Activated CD4-positive, alpha-beta T cell treated with anti-CD3 and anti-CD28 coated beads, Interleukin-2, amount 10 ng/mL, durations not matched to agents 24 days and 14 days (primary cell): ENCODE measurements around the gene CBLC. TPM values are rescaled to one million over a fixed set of nuclear protein-coding genes. Genes with fewer than 3 reads are reported as not detected.

Experiments used
- DNase-seq: peaks from one replicate; pipeline ENCODE4 v3.0.0; 2022
- H3K27ac Mint-ChIP-seq: one replicate; pipeline ENCODE4 v1.8.0; 2022; ENCODE audit warnings: mild to moderate bottlenecking, mixed read lengths
- H3K27me3 Mint-ChIP-seq: one replicate; pipeline ENCODE4 v1.8.0; 2022; ENCODE audit warnings: mixed read lengths
- H3K36me3 Mint-ChIP-seq: one replicate; pipeline ENCODE4 v1.8.0; 2022; ENCODE audit warnings: low read depth, mild to moderate bottlenecking, mixed read lengths
- H3K4me1 Mint-ChIP-seq: one replicate; pipeline ENCODE4 v1.8.0; 2021; ENCODE audit warnings: mixed read lengths
- H3K4me3 Mint-ChIP-seq: one replicate; pipeline ENCODE4 v1.8.0; 2022; ENCODE audit warnings: mild to moderate bottlenecking, moderate library complexity, mixed read lengths
- H3K9me3 Mint-ChIP-seq: one replicate; pipeline ENCODE4 v1.8.0; 2021; ENCODE audit warnings: mixed read lengths
- intact Hi-C: fragments of 100-400 bp; cut with micrococcal nuclease; formaldehyde crosslinking; loops from one replicate; pipeline ENCODE4 v1.15.1; 2023
- total RNA-seq: library from RNA; stranded (reverse); gene quantifications from 2 replicates; pipeline ENCODE4 v1.2.3, GENCODE V29; 2022

Gene CBLC
- total RNA-seq, 1 donor from 2014 or later, result not detected

DNA sequence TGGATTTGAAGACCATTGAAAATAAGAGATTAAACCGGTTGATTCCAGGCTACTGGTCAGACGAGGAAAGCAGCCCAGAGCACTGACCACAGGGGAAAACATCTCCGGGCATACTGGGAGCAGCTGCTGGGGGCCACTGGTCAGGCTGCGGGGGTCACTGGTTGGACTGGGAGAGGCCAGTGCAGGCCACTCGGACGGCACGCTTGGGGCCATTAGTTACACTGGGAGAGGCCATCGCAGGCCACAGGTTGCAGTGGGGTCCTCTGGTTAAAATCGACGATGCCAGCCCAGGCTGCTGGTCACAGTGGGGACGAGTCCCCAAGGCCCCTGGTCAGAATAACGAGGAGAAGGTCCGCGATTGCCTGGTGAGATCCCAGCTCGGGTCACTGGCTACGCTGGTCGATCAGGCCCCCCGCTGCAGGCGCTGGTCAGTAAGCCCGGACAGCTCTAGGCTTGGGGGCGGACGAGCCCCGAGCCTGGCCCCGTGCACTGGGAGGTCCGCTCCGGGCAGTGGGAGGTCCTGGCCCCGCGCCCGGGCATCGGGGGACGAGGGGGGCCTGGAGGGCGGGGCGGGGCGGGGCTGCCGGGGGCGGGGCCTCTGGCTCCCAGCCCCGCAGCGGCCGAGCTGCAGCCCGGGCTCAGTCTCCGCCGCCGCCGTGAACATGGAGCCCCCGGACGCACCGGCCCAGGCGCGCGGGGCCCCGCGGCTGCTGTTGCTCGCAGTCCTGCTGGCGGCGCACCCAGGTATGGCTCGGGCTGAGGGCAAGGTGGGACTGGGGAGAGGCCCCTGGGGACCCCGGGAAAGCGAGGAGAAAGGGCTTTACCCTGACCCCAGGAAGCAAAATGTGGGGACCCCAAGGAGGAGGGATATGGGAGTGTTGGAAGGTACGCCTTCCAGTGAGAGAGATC, 31.0 kb downstream of the CBLC start, which contains the start of gene BCAM:
BCAM (plus strand) TSS at position 641 of the 909 bp plus-strand sequence; CDS start at position 663, 22 bp downstream.
- no peaks in the 10 kb centered on the region for H3K9me3 Mint-ChIP-seq
- DNase-seq, result no peak
- peaks cover 12% of the 10 kb centered on the region for H3K27me3 Mint-ChIP-seq
- intact Hi-C loops, result no loop called here
- H3K36me3 Mint-ChIP-seq, result no peaks in the 10 kb centered on the region
- H3K4me1 Mint-ChIP-seq, result no peaks in the 10 kb centered on the region
- H3K27ac Mint-ChIP-seq, result no peak within 1 kb of the TSS
- H3K4me3 Mint-ChIP-seq, result no peak within 1 kb of the TSS

GRCh38 chr19:44809577-44810233, 32.0 kb downstream of the CBLC start:
- H3K9me3 Mint-ChIP-seq, result no peaks in the 10 kb centered on the region
- intact Hi-C loops, result no loop called here
- no peak for DNase-seq
- H3K4me1 Mint-ChIP-seq, result no peaks in the 10 kb centered on the region
- H3K36me3 Mint-ChIP-seq, result no peaks in the 10 kb centered on the region
- H3K4me3 Mint-ChIP-seq, result no peak overlapping the region
- peaks cover 12% of the 10 kb centered on the region for H3K27me3 Mint-ChIP-seq
- no peak overlapping the region for H3K27ac Mint-ChIP-seq

DNA sequence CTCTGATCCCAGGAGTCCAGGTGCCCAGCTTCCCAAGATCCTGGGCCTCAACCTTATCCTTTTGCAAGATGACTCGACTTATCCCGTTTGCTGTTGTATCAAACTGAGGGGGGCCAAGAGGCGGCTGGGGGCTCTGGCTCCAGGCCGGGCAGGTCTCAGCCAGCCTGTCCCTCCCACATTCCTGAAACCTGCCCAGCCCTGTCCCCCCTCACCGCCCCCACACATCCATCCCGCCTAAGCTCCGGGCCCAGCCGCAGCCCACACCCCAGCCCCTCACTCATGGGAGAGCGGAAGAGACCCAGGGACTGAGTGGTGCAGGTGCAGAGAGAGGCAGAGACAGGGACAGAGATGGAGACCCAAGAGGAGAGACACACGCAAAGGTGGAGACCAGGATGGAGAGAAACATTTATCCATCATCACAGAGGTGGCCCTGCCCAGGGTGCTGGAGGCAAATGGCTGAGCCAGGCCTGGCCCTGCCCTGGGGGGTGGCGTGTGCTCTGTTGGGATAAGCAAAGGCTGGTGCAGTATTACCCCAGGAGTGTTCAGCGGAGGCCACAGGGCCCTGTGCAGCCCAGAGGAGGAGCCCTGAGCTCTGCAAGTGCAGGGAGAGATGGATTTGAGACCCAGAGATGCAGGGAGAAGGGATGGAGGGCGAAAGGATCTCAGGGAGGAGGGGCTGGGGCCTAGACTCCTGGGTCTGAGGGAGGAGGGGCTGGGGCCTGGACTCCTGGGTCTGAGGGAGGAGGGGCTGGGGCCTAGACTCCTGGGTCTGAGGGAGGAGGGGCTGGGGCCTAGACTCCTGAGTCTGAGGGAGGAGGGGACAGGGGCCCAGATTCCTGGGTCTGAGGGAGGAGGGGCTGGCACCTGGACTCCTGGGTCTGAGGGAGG, 32.8 kb downstream of the CBLC start:
- H3K4me3 Mint-ChIP-seq, result no peak overlapping the region
- H3K4me1 Mint-ChIP-seq, result no peaks in the 10 kb centered on the region
- no peak overlapping the region for H3K27ac Mint-ChIP-seq
- H3K9me3 Mint-ChIP-seq, result no peaks in the 10 kb centered on the region
- no peaks in the 10 kb centered on the region for H3K36me3 Mint-ChIP-seq
- peaks cover 12% of the 10 kb centered on the region for H3K27me3 Mint-ChIP-seq
- DNase-seq, result no peak
- intact Hi-C loops, result no loop called here

- Mint-ChIP-seq H3K4me3 (no peak overlapping the region), H3K36me3 (no peaks in the 10 kb centered on the region), H3K4me1 (no peaks in the 10 kb centered on the region), H3K27ac (peak overlapping the region; percentile 41), H3K27me3 (peaks cover 12% of the 10 kb centered on the region), H3K9me3 (no peaks in the 10 kb centered on the region)
- intact Hi-C loops, result no loop called here
- DNase-seq, result no peak
Observed at GRCh38 chr19:44811122-44811419, 33.4 kb downstream of the CBLC start.

GRCh38 chr19:44812142-44812718, 34.5 kb downstream of the CBLC start:
- DNase-seq, result no peak
- no peaks in the 10 kb centered on the region for H3K4me1 Mint-ChIP-seq
- no peak overlapping the region for H3K27ac Mint-ChIP-seq
- H3K27me3 Mint-ChIP-seq, result peaks cover 10% of the 10 kb centered on the region
- intact Hi-C loops, result no loop called here
- no peak overlapping the region for H3K4me3 Mint-ChIP-seq
- H3K36me3 Mint-ChIP-seq, result no peaks in the 10 kb centered on the region
- H3K9me3 Mint-ChIP-seq, result no peaks in the 10 kb centered on the region

DNA sequence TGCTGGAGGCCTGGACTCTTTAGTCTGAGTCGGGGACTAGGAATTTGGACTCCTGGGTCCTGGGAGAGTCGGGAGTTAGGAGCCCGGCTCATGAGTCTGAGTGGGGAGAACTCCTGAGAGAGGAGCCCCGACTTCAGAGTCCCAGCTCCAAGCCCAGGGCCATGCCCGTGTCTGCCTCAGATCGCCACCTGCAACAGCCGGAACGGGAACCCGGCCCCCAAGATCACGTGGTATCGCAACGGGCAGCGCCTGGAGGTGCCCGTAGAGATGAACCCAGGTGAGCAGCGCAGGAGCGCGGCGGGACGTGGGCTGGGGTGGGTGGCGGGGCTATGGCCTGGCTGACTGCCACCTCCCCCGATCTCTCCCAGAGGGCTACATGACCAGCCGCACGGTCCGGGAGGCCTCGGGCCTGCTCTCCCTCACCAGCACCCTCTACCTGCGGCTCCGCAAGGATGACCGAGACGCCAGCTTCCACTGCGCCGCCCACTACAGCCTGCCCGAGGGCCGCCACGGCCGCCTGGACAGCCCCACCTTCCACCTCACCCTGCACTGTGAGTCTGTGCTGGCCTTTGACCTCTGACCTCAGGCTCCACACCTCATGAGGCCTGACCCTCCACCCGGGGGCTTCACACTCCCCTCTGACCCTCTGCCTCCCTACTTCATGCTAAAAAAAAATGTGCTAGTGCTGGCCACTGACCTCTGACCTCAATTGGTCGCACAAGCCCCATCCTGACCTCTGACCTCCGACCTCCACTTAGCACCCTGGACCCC, 35.6 kb downstream of the CBLC start:
- intact Hi-C loops, result no loop called here
- Mint-ChIP-seq H3K9me3 (no peaks in the 10 kb centered on the region), H3K36me3 (no peaks in the 10 kb centered on the region), H3K27me3 (peaks cover 8% of the 10 kb centered on the region), H3K4me3 (no peak overlapping the region), H3K27ac (no peak overlapping the region), H3K4me1 (no peaks in the 10 kb centered on the region)
- no peak for DNase-seq

DNA sequence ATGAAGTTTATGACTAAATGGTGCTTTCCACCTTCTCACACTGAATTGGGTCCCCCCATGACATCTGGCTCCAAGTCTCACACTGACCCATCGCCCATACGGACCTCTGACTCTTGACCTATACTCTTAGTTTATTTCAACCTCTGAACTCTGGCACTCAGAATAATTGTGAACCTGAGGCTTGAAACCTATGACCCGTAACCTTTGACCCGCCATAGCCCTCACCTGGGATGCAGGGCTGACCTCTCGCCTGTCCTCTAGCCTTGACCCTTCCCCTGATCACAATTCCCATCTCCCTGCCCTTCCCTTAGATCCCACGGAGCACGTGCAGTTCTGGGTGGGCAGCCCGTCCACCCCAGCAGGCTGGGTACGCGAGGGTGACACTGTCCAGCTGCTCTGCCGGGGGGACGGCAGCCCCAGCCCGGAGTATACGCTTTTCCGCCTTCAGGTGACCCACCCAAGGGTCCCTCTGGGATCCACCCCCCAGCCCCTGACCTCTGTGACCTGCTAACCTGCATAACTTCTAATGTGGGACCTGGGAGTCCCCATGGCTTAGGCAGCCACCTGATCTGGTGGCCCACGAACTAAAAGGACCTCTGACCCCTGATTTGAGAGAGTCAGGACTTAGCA, 36.3 kb downstream of the CBLC start:
- DNase-seq, result no peak
- no peaks in the 10 kb centered on the region for H3K36me3 Mint-ChIP-seq
- H3K27ac Mint-ChIP-seq, result no peak overlapping the region
- no peaks in the 10 kb centered on the region for H3K9me3 Mint-ChIP-seq
- H3K4me1 Mint-ChIP-seq, result no peaks in the 10 kb centered on the region
- H3K27me3 Mint-ChIP-seq, result peaks cover 4% of the 10 kb centered on the region
- H3K4me3 Mint-ChIP-seq, result no peak overlapping the region
- intact Hi-C loops, result no loop called here

DNA sequence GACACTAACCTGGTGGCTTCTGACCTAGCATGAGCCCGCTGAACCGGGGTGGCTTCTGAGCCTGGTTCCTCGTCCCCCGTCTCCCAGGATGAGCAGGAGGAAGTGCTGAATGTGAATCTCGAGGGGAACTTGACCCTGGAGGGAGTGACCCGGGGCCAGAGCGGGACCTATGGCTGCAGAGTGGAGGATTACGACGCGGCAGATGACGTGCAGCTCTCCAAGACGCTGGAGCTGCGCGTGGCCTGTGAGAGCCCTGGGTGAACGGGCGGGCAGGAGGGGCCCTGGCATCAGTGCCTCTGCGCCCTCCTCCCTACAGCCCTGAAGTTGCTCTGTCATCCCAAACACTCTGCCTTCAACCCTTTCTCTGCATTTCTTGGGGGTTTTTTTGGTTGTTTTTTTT, 36.8 kb downstream of the CBLC start:
- peaks cover 3% of the 10 kb centered on the region for H3K27me3 Mint-ChIP-seq
- H3K4me1 Mint-ChIP-seq, result no peaks in the 10 kb centered on the region
- H3K27ac Mint-ChIP-seq, result no peak overlapping the region
- DNase-seq, result no peak
- no peaks in the 10 kb centered on the region for H3K36me3 Mint-ChIP-seq
- H3K9me3 Mint-ChIP-seq, result no peaks in the 10 kb centered on the region
- no peak overlapping the region for H3K4me3 Mint-ChIP-seq
- intact Hi-C loops, result no loop called here

DNA sequence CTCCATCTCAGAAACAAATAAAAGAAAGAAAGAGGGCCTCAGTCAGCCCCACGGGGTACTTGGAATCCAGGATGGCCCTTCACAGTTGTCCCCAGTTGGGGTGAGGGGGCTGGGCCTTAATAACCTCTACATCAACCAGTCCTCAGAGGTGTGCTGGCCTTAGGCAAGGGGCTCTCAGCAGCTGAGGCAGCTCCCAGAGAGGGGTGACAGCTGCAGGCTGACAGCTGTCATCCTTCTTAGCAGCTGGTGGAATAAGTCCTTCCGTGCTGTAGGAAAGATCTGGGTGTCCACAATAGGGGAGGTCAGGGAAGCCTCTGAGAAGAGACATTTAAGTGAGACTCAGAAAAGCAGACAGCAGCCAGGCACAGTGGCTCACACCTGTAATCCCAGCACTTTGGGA, 38.6 kb downstream of the CBLC start:
- no peak overlapping the region for H3K27ac Mint-ChIP-seq
- no peaks in the 10 kb centered on the region for H3K36me3 Mint-ChIP-seq
- no peak for DNase-seq
- H3K27me3 Mint-ChIP-seq, result no peaks in the 10 kb centered on the region
- no peak overlapping the region for H3K4me3 Mint-ChIP-seq
- H3K4me1 Mint-ChIP-seq, result no peaks in the 10 kb centered on the region
- intact Hi-C loops, result no loop called here
- no peaks in the 10 kb centered on the region for H3K9me3 Mint-ChIP-seq

DNA sequence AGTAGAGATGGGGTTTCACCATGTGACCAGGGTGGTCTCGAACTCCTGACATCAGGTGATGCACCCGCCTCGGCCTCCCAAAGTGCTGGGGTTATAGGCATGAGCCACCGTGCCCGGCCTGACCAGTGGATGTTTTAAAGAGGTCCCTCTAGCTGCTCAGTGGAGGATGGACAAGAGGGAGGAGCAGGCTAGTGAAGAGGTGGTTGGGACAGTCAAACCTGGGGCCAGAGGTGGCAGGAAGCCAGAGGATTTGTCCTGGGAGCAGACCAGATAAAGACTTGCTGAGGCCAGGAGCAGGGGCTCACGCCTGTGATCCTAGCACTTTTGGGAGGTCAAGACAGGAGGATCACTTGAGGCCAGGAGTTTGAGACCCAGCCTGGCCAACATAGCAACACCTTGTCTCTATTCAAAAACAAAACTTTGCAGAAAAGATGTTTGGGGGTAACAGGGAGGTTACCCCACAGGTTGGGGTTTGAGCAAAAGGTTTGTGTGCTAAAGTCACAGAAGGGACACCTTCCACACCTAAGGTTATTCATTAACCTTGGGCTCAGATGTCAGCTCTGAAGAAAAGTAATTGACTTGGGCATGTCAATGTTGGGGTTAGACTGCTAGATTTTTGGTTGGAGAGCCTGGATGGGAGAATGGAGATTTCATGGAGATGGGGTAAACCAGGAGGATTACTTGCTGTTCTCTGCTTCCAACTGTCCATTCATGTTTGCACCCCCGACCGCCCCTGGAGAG, 40.2 kb downstream of the CBLC start:
- H3K4me1 Mint-ChIP-seq, result no peaks in the 10 kb centered on the region
- H3K4me3 Mint-ChIP-seq, result no peak overlapping the region
- no peak for DNase-seq
- intact Hi-C loops, result no loop called here
- H3K9me3 Mint-ChIP-seq, result no peaks in the 10 kb centered on the region
- H3K27me3 Mint-ChIP-seq, result peaks cover 2% of the 10 kb centered on the region
- H3K27ac Mint-ChIP-seq, result no peak overlapping the region
- H3K36me3 Mint-ChIP-seq, result no peaks in the 10 kb centered on the region

DNA sequence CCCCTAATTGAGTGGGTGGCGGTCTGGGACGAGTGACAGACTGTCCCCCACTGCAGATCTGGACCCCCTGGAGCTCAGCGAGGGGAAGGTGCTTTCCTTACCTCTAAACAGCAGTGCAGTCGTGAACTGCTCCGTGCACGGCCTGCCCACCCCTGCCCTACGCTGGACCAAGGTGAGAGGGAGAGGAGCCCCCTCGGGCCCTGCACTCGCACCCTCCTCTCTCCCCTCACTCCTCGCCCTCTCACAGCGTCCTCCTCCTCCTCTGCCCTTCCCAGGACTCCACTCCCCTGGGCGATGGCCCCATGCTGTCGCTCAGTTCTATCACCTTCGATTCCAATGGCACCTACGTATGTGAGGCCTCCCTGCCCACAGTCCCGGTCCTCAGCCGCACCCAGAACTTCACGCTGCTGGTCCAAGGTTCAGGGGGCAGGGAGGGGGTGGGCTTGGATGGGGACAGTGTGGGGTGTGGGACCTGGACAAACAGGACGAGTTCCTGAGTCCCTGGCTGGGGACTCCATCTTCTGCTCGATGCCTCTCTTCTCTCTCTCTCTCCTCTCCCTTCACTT, 40.9 kb downstream of the CBLC start:
- peaks cover 2% of the 10 kb centered on the region for H3K27me3 Mint-ChIP-seq
- no peak overlapping the region for H3K4me3 Mint-ChIP-seq
- H3K4me1 Mint-ChIP-seq, result no peaks in the 10 kb centered on the region
- no peak for DNase-seq
- intact Hi-C loops, result no loop called here
- no peaks in the 10 kb centered on the region for H3K36me3 Mint-ChIP-seq
- no peaks in the 10 kb centered on the region for H3K9me3 Mint-ChIP-seq
- H3K27ac Mint-ChIP-seq, result no peak overlapping the region

- no peak overlapping the region for H3K4me3 Mint-ChIP-seq
- no peak for DNase-seq
- no peaks in the 10 kb centered on the region for H3K4me1 Mint-ChIP-seq
- H3K9me3 Mint-ChIP-seq, result no peaks in the 10 kb centered on the region
- H3K36me3 Mint-ChIP-seq, result no peaks in the 10 kb centered on the region
- no peak overlapping the region for H3K27ac Mint-ChIP-seq
- intact Hi-C loops, result no loop called here
- H3K27me3 Mint-ChIP-seq, result peaks cover 2% of the 10 kb centered on the region
Observed at GRCh38 chr19:44819246-44819832, 41.6 kb downstream of the CBLC start.
